Measurements from ENCODE around the gene ZNF831.
A peak's percentile ranks its signal among the peaks of the same experiment; 100 is the strongest.

The ZNF831 gene

DNA sequence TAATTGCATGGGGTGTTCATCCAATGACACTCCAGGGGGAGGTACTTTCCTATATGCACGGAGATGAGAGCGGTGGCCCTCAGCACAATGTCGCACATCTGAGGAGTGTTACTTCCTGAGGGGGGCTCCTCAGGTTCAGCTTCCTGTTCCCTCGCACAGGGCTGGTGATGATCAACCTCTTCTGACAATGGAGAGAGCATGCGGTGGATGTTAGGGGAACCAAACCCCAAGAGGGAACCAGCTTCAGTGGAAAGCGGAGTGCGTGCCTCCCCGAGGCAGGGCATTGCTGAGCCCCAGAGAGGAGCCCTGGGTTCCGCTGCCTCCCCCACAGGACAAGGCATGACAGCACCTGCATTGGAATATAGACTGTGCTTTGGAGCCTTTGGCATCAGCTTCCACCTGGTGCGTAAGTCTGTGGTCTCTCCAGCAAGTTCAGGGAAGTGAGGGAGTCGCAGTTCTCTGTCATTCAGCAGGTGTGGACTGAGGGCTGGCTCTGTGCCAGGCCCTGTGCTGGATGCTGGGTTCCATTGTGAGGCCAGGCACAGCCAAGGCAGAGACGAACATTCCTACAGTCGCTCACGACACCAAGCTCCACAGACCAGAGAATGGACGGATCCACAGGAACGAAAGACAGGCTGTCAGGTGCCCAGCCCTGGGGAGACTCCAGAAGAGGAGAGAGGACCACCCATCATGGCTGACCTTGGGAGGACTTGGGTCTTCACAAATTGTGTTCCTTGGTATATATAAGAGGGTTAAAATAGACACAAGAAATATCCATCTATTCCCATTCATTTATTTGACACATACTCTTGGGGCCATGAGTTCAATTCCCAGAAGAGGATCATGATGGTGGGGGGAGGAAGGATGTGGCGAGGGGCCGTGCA is 3.9 kb upstream of the ZNF831 start:
- Mint-ChIP-seq H3K9me3 (no peaks in the 10 kb centered on the region), H3K27me3 (no peaks in the 10 kb centered on the region), H3K27ac (peak overlapping the region; percentile 100), H3K36me3 (peaks cover 2% of the 10 kb centered on the region), H3K4me1 (peaks cover 93% of the 10 kb centered on the region), H3K4me3 (peak overlapping the region; percentile 93)

DNA sequence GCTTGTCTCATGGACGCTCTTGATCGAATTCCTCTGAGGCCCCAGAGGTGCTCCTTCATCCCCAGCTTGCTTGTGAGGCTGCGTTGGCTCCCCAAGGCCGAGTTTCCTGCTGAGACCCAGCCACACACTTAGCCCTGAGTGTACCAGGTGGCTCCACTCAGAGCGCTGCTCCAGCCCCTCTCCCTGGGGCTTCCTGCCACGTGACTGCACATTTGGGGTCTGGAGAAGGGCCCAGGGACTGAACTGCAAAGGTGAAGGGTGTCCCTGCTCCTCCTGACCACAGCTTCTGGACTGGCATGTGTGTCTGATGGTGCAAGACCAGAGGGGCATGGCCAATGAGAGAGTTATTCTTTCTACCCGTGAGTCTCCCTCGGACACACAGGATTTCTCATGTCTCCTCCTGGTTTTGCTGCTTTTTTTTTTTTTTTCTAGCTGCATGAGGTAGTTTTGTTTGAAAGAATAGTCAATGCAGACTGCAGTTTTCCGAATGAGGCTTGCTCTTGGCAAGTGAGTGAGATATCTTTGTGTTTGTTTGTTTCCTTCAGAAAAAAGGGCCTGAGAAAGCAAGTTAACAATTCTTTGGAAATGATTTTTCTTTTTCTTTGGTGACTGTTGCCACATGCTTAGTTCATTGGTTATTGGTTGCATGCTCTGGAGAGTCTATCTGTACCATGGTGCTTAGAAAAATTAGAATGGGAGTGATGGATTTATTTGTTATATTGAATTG is 3.1 kb upstream of the ZNF831 start:
- Mint-ChIP-seq H3K27ac (peak overlapping the region; percentile 100), H3K36me3 (peaks cover 2% of the 10 kb centered on the region), H3K4me3 (peak overlapping the region; percentile 93), H3K27me3 (no peaks in the 10 kb centered on the region), H3K4me1 (peaks cover 93% of the 10 kb centered on the region), H3K9me3 (no peaks in the 10 kb centered on the region)

DNA sequence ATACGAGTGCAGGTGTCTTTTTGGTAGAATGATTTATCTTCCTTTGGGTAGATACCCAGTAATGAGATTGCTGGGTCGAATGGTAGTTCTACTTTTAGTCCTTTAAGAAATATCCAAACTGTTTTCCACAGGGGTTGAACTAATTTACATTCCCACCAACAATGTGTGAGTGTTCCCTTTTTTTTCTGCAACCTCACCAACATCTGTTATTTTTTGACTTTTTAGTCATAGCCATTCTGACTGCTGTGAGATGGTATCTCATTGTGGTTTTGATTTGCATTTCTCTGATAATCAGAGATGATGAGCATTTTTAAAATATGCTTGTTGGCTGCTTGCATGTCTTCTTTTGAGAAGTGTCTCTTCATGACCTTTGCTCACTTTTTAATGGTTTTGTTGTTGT is 1.9 kb upstream of the ZNF831 start:
- Mint-ChIP-seq H3K27me3 (no peaks in the 10 kb centered on the region), H3K27ac (peak overlapping the region; percentile 100), H3K4me3 (peak overlapping the region; percentile 93), H3K4me1 (peaks cover 94% of the 10 kb centered on the region), H3K36me3 (no peaks in the 10 kb centered on the region), H3K9me3 (no peaks in the 10 kb centered on the region)

DNA sequence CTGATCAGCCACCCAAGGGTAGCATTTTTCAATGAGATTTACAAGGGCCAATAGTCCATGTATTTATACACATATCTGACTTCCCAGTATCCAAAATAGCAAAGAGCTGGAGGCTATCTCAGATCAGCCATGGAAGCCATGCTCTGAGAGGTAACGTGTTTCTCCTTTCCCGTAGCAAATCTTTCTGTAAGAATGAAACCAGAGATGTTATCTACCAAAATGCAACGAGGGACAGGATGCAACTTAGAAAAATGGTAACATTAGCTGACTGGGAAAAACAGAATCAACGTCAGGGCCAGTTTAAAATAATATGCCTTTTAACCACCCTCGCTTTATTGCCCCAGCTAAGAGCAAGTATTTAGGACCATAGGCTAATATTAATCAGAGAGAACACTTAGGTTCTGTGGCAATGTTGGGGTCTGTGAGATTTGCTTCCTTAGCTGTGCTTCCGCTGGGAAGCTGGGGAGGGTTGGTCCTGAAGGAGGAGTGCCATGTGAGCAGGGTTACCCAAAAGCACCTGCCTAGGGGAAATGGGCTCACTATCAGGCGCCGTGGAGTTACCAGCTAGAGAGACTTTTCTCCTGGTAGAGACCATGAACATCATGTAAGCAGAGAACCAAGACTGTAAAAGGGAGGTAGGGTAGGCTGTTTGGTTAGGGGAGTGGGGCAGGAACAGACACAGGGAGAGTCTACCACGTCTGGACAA is 1.2 kb downstream of the ZNF831 start:
- H3K27ac Mint-ChIP-seq = peak overlapping the region; percentile 96
- no peaks in the 10 kb centered on the region for H3K27me3 Mint-ChIP-seq
- H3K36me3 Mint-ChIP-seq = peaks cover 4% of the 10 kb centered on the region
- H3K9me3 Mint-ChIP-seq = no peaks in the 10 kb centered on the region
- peak overlapping the region; percentile 82 for H3K4me3 Mint-ChIP-seq
- H3K4me1 Mint-ChIP-seq = peaks cover 94% of the 10 kb centered on the region

DNA sequence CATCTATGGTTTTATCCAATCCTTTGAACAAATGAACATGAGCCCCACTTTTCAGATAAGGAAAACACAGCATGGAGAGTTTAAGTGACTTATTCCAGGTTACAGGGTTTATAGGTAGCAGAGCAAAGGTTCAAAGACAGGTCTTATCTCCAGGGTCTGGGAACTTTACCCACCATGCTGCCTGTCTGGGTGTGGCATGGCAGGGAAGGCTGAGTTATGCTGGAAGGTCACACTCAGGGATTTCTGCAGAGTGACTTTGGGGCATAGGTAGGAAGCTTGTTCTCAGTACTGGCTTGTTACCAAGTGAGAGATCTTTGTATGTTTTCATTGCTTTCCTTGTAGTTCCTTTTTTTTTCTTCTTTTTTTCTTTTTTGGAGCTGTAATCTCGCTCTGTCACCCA is 1.8 kb downstream of the ZNF831 start:
- Mint-ChIP-seq H3K27me3 (no peaks in the 10 kb centered on the region), H3K9me3 (no peaks in the 10 kb centered on the region), H3K4me1 (peaks cover 94% of the 10 kb centered on the region), H3K36me3 (peaks cover 9% of the 10 kb centered on the region), H3K4me3 (peak overlapping the region; percentile 82), H3K27ac (peak overlapping the region; percentile 96)

DNA sequence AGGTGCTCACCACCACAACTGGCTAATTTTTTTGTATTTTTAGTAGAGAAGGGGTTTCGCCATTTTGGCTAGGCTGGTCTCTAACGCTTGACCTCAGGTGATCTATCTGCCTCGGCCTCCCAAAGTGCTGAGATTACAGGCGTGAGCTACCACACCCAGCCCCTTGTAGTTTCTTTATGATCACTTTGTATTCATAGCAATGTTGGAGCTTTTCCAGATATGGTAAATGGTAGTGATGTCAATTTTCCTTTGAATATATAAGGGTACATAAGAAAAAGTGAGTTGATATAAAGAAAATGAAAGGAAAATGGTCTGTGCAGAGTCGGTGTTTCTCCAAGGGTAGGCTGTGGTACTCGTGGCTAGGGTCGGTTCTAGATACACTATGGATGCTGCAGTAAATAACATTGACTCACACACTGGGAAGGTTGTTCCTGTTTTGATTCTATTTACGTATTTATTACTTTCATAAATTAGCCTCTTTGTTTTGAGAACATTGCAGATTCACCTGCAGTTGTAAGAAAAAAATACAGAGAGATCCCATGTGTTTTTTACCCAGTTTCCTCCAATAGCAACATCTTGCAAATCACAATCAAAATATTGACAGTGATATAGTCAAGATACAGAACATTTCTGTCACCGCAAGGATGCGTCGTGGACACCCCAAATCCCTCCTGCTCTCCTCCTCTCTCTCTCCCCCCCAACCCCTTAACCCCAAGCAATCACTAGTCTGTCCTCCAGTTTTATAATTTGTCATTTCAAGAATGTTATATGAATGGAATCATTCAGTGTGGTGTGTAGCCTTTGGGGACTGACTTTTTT is 2.5 kb downstream of the ZNF831 start:
- peaks cover 94% of the 10 kb centered on the region for H3K4me1 Mint-ChIP-seq
- no peaks in the 10 kb centered on the region for H3K9me3 Mint-ChIP-seq
- peaks cover 12% of the 10 kb centered on the region for H3K36me3 Mint-ChIP-seq
- H3K27me3 Mint-ChIP-seq = no peaks in the 10 kb centered on the region
- H3K27ac Mint-ChIP-seq = peak overlapping the region; percentile 96
- H3K4me3 Mint-ChIP-seq = peak overlapping the region; percentile 82

DNA sequence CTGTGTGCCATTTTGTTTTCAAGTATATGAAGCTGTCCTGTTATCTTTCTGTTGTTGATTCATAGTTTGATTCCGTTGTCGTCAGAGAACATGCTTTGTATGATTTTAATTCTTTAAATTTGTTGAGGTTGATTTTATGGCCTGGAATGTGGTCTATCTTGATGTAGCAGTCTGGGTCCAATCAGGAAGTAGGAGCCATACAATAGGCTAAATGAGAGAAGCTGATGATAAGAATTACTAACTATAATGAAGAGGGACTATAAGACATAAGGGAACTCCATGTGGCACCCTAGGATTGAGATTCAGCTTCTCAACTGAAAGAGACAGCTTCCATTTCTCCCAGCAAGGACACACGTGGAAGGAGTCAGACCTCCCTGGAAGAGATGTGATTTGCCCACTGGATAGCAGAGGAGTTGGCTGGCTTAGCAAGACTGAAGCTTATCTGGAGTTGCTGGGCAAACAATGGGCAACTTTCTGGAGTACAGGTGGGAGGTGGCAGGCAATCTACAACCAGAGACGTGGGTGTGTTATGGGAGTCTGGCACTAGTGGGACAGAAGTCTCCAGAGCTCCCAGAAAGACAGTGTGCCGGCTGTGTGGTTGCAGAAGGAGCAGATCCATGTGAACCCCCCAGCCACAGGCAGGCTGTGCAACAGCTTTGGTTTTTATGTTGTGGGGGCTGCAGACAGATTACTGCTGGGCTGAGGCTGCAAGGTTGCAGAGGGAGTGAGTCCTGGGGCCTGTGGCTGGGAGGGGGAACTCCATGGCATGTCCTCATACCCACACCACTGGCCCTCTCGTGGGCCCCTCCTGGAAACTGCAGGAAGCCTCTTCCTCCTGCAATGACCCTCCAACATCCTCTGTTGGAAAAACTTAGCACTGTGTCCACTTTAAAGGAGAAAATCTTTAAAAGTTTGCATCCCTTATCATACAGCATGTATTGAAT is 7.1 kb downstream of the ZNF831 start:
- Mint-ChIP-seq H3K36me3 (peaks cover 18% of the 10 kb centered on the region), H3K9me3 (no peaks in the 10 kb centered on the region), H3K27ac (peak overlapping the region; percentile 89), H3K4me1 (peaks cover 98% of the 10 kb centered on the region), H3K27me3 (no peaks in the 10 kb centered on the region), H3K4me3 (no peak overlapping the region)

DNA sequence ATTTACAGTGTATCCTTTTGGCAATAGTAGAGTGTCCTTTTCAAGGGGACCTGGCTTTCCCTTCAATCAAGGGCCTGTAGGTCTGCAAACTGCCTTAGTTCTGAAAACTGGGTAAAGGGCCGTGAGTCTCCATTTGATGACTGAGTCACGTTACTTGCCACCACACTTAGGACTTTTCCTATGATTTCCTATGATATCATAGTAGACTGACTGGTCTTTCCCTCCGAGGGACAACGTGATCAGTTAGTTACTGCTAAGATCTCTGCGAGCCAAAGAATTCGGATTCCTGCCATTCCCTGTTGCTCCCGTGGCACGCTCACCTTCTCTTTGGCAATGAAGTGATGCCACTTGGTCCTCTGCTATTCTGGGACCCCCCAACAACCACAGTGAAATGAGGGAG is 8.4 kb downstream of the ZNF831 start:
- H3K4me3 Mint-ChIP-seq = no peak overlapping the region
- H3K27ac Mint-ChIP-seq = peak overlapping the region; percentile 55
- no peaks in the 10 kb centered on the region for H3K9me3 Mint-ChIP-seq
- peaks cover 98% of the 10 kb centered on the region for H3K4me1 Mint-ChIP-seq
- H3K36me3 Mint-ChIP-seq = peaks cover 23% of the 10 kb centered on the region
- H3K27me3 Mint-ChIP-seq = no peaks in the 10 kb centered on the region

DNA sequence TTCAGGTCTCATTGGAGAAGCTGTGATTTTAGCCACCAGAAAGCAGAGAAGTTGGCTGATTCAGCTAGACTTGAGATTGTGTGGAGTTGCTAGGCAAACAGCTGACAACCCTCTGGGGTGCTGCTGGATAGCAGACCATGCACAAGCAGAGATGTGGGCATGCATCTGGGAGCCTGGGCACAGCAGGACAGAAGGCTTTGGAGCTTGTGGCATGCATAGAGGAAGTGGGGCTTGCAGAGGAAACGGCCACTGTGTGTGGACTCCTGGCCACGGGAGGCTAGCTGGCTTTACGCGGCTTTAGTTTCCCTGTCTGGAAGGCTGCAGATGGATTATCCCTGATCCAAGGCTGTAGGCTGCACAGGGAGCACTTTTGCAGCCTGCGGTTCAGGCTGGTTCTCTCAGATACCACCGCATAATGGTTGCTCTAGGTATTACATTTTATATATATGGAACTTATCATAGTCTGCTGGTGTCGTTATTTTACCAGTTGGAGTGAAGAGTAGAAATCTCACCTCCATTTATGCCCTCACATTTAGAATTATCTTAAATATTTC is 10.4 kb downstream of the ZNF831 start:
- no peaks in the 10 kb centered on the region for H3K9me3 Mint-ChIP-seq
- peak overlapping the region; percentile 76 for H3K27ac Mint-ChIP-seq
- H3K4me3 Mint-ChIP-seq = no peak overlapping the region
- no peaks in the 10 kb centered on the region for H3K27me3 Mint-ChIP-seq
- H3K4me1 Mint-ChIP-seq = peaks cover 98% of the 10 kb centered on the region
- H3K36me3 Mint-ChIP-seq = peaks cover 24% of the 10 kb centered on the region

DNA sequence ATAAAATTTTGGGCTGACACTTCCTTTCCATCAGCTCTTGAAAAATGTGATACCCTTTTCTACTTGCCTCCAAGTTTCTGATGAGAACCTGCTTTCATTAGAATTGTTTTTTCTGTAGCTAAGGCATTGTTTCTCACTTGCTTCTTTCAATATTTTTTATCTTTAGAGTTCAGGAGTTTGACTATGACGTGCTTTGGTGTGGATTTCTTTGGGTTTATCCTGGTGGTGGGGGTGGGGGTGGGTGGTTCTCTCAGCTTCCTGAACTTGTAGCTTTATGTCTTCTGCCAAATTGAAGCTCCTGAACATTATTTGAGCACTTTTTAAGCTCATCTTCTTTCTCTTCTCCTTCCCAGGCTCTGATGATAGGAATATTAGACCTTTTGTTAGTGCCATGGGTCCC is 11.4 kb downstream of the ZNF831 start:
- Mint-ChIP-seq H3K4me3 (peak overlapping the region; percentile 47), H3K27me3 (no peaks in the 10 kb centered on the region), H3K9me3 (no peaks in the 10 kb centered on the region), H3K4me1 (peaks cover 98% of the 10 kb centered on the region), H3K27ac (peak overlapping the region; percentile 76), H3K36me3 (peaks cover 20% of the 10 kb centered on the region)

DNA sequence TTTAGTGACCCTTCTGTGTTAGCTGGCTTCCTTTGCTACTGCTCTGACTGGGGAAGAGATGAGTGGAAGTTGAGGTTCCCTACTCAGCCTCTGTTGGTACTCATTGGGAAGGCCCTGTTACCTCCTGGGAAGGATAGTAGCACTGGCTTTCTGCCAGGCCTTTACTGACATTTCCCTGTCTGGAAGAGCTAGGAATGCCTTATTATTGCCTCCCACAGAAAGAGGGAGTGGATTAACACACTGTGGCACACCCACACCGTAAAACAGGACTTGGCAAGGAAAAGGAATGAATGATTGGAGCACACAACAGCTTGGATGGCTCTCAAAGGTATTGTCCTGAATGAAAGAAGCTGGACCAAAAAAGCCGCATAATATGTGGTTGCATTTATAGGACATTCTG is 12.2 kb downstream of the ZNF831 start:
- Mint-ChIP-seq H3K4me1 (peaks cover 95% of the 10 kb centered on the region), H3K4me3 (no peak overlapping the region), H3K9me3 (no peaks in the 10 kb centered on the region), H3K36me3 (peaks cover 14% of the 10 kb centered on the region), H3K27ac (peak overlapping the region; percentile 85), H3K27me3 (no peaks in the 10 kb centered on the region)

DNA sequence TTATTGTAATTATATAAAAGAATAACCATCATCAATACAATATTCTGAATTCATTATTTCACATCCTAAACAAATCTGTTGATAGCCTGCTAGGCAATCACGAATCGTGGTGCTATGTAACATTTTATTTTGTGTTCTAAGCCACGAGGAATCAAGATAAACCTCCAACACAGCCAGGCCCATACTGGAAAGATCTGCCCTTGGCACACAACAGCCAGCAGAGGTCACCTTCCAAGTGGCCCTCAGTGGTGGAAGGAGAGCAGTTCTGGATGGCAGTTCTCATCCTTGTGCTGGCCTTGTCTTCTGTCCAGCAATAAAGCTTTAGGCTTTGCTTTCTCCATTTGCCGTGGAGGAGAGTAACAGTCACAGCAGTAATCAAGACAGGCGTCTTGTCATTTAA is 13.2 kb downstream of the ZNF831 start:
- Mint-ChIP-seq H3K36me3 (peaks cover 12% of the 10 kb centered on the region), H3K27ac (no peak overlapping the region), H3K4me3 (peak overlapping the region; percentile 15), H3K27me3 (no peaks in the 10 kb centered on the region), H3K4me1 (peaks cover 95% of the 10 kb centered on the region), H3K9me3 (no peaks in the 10 kb centered on the region)

DNA sequence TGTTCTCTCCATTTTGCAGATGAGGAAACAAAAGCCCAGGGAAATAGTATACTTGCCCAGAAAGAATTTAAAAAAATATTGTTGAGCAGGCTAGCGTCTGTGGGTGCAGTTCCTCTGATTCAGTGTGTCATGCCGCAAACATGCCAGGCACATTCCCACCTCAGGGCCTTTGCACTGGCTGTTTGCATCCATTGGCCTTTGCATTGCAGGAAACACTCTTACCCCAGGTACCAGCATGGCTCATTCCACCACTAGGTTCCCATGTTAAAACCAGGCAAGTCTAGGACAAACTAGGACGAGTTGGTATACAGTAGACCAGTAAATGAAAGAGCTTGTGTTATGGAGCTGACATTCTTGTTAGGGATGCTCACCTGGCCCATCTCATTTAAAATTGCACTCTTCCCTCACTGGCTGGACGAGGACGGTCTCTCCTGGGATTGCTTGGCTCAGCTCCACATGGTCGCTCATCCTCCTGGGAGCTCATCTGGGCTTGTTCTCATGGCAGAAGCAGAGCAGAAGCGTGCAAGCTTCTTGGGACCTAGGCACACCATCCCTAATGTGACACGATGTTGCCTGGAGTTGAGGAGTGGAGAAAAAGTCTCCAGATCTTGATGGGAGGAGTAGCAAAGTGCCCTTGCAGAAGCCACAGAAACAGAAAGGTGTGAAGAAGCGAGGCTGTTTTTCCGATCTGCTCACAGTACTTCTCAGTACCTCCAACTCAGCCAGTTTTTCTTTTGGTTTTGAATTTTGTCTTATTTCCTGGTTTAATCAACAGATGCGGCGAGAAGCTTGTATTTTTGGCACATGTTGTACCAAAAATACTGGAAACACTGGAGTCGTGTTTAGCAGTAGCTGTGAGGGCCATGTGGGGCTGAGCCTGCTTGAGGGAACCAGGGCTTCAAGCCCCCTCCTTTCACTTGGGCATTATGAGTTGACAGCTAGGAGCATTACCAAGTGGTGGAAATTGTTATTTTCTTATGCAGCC is 13.9 kb downstream of the ZNF831 start:
- H3K9me3 Mint-ChIP-seq = no peaks in the 10 kb centered on the region
- no peaks in the 10 kb centered on the region for H3K27me3 Mint-ChIP-seq
- peak overlapping the region; percentile 86 for H3K27ac Mint-ChIP-seq
- H3K4me3 Mint-ChIP-seq = peak overlapping the region; percentile 77
- H3K36me3 Mint-ChIP-seq = peaks cover 16% of the 10 kb centered on the region
- peaks cover 95% of the 10 kb centered on the region for H3K4me1 Mint-ChIP-seq
